SH-SY5Y (cell line): Measurements from ENCODE around the gene ATP2C1.

Experiments used
- GATA2 ChIP-seq: IDR thresholded peaks from 2 replicates; pipeline ENCODE4 v1.6.1; 2011; ENCODE audit warnings: mild to moderate bottlenecking, low read depth, low read length
- GATA3 ChIP-seq: IDR thresholded peaks from 2 replicates; pipeline ENCODE4 v1.6.1; 2011; ENCODE audit warnings: low read depth, mild to moderate bottlenecking, low read length, moderate library complexity

The ATP2C1 gene

GRCh38 chr3:130870423-130870822 is 23.5 kb upstream of the ATP2C1 start:
- TF ChIP-seq GATA3, result no peak
- TF ChIP-seq GATA2, result no peak

DNA sequence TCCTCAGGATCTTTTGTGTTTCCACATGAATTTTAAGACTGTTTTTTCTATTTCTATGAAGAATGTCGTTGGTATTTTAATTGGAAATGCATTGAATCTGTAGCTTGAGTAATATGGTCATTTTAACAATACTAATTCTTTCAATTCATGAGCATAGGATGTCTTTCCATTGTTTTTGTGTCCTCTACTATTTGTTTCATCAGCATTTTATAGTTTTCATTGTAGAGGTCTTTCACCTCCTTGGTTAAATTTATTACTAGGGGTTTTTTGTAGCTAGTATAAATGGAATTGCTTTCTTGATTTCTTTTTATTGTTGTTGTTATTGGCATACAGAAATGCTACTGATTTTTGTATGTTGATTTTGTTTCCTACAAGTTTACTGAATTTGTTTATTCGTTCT is 17.3 kb upstream of the ATP2C1 start:
- TF ChIP-seq GATA3 (no peak), GATA2 (no peak)

- TF ChIP-seq GATA2 (no peak), GATA3 (no peak)
Measured at GRCh38 chr3:130878464-130878863, 15.4 kb upstream of the ATP2C1 start.

GRCh38 chr3:130889416-130889946 is 4.4 kb upstream of the ATP2C1 start:
- TF ChIP-seq GATA2 (no peak), GATA3 (no peak)

DNA sequence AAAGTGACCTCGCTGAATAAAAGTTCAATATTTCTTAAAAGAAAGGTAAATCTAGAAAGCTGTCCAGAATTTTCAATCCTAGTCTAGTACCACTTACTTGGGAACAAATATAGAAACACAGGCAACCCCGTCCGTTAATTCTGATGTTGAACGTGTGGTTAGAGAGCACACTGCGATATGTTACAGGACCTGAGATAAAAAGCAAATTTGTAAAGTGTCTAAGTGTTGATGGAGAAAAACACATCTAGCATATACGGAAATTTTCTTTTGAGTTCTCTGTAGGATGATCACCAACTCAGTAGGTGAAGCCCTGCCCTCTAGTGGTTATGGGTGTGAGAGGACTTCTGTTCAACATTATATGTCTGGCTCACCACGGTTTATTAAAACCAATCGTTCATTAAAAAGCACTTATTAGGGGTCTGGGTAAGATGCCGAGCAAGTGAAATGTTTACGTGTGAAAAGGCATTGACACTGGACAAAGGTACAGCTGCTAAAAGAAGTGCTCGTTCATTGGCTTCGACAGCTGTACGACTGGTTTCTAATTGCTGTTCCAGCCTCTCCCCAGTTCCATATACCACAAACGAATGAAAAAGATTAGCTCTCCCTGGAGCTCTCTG is 1.0 kb upstream of the ATP2C1 start:
- TF ChIP-seq GATA2, result no peak

- TF ChIP-seq GATA3, result no peak
- no peak for TF ChIP-seq GATA2
Measured at GRCh38 chr3:130894130-130894985, 474 bp downstream of the ATP2C1 start.

DNA sequence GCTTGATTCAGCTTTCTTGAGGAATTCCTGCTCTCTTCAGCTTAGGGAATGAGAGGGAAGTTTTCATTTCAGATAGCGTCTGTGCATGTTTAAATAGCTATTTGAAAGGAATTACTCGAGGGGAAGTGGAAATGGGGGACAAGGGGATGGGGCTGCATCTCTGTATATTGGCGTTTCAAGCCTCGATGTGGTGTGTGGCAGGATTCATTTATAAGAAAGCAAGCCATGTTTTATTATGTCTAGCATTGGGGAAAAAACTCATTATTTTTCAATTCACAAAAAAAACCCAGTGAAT is 1.0 kb downstream of the ATP2C1 start:
- TF ChIP-seq GATA3 (no peak), GATA2 (no peak)

DNA sequence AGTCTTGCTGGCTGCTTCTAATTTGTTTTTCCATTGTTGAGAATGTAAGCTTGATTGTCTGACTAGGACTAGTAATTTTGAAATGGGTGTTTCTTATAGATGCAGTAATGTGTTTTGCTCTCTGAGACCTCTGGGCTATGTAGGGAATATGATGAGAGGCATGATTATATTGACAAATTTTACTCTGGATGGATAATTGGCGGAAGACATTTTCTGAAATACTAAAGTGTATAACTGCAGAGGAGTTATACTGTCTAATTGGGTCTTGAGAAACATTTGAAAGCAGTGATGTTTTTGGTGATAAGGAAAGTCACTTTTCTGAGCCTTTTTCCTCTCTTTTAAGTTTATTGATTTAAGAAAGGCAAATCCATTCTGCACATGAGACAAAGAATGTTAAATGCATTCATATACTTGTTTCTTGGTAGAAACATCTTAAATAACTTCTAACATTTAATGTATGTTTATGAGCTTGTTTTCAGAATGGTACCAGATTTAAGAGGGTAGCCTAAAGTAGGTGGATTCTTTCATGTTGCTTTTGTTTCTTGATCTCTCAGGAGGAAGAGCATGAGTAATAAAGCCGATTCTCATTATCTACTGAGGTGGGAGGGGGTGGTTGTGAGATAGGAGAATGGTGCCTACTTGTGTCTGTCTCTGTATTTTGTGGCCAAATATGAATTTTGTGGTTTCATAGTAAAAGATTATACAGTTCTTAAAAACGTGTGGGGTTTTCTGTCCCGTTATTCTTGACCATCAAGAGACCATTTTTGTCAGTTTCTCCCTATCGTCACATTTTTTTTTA is 2.0 kb downstream of the ATP2C1 start:
- TF ChIP-seq GATA3, result no peak
- no peak for TF ChIP-seq GATA2

DNA sequence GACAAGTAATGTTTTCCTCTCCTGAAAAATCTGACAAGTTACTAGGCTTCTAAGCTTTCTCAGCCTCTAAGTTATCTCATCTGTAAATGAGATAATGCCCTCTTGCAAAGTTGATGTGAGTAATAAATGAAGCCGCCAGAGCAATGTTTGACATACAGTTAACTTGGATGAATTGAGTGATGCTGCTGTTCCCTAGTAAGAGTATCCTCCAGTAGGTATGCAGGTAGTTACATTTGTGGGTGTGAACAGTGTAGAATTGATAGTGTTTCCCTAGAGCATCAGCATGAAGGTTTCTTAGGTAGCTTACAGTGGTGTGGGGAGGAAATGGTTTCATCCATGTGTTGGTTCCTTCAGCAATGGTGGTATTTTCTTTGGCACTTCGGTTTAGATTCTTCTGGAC is 3.4 kb downstream of the ATP2C1 start:
- TF ChIP-seq GATA2, result no peak
- no peak for TF ChIP-seq GATA3

- no peak for TF ChIP-seq GATA3
- TF ChIP-seq GATA2, result no peak
Measured at GRCh38 chr3:130900959-130901358, 7.1 kb downstream of the ATP2C1 start.

DNA sequence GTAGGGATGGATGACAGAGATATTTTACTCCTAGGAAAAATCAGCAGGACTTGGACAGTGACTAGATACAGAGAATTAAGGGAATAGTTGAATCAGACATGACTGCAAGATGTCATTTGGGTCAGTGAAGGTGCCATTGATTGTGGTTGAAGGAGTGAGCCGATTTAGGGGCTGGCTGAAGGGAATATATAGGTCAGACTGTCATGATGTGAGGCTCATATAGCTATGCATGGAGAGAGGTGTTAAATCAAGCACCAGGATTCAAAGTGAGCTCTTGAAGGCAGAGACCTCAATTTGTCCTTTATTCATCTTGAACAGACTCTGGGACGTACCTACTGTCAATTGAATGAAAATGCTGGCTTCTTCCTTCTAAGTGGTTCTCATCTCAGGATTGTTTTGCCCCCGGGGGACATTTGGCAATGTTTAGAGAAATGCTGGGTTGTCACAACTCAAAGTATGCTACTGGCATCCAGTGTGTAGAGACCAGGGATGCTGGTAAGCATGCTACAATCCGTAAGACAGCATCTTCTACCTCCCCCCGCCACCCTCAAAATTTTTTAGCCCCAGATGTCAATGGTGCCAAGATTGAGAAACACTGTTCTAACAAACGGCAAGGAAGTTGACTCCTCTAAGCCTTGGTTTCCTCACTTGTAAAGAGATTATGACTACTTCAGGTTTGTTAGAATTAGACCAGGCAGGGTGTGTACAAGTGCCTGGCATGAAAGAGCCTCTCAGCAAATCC is 7.8 kb downstream of the ATP2C1 start:
- TF ChIP-seq GATA3, result no peak
- no peak for TF ChIP-seq GATA2

DNA sequence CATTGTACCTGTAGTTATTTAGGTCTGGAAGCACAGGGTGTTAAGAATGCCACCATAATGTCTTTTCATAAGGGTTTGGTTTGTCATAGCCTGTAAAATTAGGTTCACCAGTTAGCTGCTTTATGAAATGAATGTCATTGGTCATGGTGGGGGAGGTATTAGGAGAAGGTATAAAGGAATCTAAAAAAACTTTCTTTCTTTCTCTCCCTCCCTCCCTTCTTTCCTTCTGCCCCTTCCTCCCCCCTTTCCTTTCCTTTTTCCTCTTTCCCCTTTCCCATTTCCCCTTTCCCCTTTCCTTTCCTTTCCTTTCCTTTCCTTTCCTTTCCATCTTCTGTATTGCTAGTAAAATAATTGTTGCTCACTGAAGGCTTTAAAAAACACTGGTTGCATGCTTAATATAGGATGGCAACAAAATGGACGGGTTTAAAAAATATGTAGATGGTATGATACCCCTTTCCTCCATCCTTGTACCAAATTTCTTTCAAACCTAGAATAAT is 9.6 kb downstream of the ATP2C1 start:
- TF ChIP-seq GATA2 (no peak), GATA3 (no peak)

DNA sequence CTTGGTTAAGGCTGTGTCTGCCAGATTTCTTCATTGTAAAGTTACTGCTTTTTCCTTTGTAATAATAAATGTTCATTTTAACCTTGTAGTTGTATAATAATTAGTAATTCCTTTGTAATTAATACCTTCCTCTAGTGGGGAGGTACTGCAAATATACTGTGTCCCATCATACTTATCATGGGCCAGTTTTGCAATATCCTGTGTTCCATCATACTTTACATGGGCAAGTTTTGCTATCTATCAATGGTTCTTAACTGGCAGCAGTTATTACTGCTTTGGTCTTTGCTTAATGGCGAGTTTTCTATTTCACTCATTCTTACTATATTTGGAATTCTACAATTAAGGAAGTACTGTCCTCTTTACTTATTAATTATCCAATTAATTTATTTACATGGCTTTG is 10.6 kb downstream of the ATP2C1 start:
- no peak for TF ChIP-seq GATA2
- TF ChIP-seq GATA3, result no peak

GRCh38 chr3:130905551-130905950 is 11.7 kb downstream of the ATP2C1 start:
- no peak for TF ChIP-seq GATA2
